Hematopoietic multipotent progenitor cell treated with erythropoietin and hydrocortisone succinate and interleukin-3 and kit ligand, for 15 days (in vitro differentiated cells): Measurements from ENCODE around the gene RNASE4.

ENCODE experiments used
- DNase-seq: peaks from one replicate; pipeline ENCODE4 v3.0.0-alpha.2; 2015; ENCODE audit warnings: low spot score

RNASE4 gene

DNA sequence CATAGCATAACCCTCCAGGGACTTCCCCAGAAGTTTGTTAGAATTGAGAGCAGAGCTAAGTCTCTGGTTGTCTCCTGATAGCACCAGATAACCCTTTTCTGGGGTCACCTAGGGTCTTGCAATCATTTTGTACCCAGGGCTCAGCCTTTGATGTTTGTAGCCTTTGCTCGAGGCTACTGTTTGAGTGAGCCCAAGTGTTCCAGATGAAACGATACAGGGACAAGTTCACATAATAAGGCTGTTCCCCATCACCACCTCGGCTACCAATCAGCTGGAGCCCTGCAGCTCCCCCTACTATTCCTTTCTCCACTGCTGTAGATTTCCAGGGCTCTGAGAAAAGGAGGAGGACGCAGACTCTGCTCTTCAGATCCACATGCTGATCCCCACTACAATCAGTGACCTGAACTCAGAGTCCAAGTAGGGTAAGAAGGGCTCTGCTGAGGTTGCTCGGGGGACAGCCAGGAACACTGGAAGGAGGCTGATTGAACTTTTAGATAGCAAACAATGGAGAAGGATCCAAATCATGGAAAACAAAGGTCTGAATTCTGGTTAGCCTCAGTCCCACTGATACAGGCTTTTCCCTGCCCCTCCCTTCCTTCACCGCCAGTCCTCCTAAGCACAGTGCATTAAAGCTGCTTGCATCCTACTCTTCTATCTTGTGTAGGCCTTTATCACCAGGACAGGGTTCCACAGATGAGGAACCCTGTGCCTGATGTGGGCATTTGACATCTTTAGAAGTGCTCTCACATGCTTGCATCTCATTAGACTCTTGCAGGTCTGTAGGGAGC, 61.4 kb downstream of the RNASE4 start, which contains the start of gene EDDM3A:
Gene EDDM3A, plus strand, starts transcription at position 317 of the 788 bp plus-strand sequence. CDS start 1,694 bp downstream, outside the sequence.
- no peak for DNase-seq

GRCh38 chr14:20746566-20746965, 62.2 kb downstream of the RNASE4 start:
- DNase-seq: no peak

GRCh38 chr14:20748439-20748838, 64.1 kb downstream of the RNASE4 start:
- DNase-seq: no peak

DNA sequence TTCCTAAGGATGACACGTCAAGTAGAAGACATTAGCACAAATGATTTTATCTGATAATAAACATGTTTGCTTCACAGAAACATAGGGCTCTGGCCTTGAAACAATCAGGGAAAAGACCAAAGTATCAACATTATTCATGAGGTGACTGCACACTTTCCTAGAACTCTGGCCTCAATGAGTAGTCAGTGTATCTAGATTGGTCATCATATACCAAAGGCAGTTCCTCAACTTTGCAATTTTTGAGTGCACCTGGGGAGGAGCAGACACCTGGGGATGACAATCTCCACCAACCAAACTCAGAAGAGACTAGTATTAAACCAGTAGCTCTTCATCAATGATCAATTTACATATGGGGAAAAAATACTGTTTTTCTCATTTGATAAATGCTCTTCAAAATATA, 65.8 kb downstream of the RNASE4 start:
- no peak for DNase-seq
